ENCODE data around the gene GIMAP8.

- TF ChIP-seq EZH2 (optimal IDR thresholded peaks at IDR 0.05; ENCODE audit: low read depth, low read length) (no peak), CTCF (IDR thresholded peaks at IDR 0.05; ENCODE audit: low read length) (no peak)
Observed at GRCh38 chr7:150511048-150511447, 60.6 kb downstream of the GIMAP8 start.
